ENCODE measurements around the gene TGFB2.

Gene TGFB2

DNA sequence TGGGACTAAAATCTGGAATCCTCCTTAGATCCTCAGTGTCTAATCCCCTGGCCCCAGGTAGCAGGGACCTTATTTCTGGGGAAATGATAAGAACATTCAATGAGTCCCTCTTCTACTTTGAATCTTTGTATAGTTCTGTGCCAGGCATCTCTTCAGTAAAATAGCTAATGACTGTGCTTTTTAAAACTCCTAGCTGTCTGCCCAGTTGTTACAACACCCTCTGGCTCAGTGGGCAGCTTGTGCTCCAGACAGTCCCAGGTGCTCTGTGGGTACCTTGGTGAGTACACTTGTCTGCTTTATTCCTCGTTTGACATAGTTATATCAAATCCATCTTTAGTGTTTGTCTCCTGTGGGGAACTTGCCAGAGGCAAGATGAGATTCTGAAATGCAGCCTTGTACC lies 18.0 kb downstream of the TGFB2 start:
- no peak for DNase-seq

DNA sequence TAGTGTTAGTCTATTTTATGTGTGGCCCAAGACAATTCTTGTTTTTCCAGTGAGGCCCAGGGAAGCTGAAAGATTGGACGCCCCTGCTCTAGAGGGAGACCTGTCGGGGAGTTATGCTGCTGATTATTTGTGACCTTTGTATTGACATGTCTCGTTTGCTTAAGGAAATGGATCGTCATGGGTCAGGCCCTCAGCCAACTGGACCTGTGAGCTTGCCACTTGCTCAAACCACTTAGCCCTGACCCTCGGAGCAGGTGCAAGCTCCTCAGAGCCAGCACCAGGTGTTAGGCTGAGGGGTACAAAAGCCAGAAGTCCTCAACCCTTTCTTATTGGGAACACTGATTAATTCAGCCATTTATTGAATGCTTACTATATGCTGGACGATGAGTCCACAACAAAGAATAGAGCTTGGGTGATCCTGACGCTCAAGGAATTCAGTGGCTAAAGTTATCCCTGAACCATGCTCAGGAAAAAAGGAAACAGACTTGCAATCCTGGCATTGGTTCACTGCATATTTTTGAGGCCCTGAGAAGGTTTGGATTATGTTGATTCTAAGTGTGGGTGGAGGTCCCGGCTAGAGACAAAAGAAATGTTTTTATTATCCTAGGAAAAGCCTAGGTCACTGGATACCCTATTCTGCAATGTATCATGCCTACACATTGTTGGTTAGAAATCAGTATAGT lies 19.0 kb downstream of the TGFB2 start:
- peak; percentile 40 for DNase-seq

DNA sequence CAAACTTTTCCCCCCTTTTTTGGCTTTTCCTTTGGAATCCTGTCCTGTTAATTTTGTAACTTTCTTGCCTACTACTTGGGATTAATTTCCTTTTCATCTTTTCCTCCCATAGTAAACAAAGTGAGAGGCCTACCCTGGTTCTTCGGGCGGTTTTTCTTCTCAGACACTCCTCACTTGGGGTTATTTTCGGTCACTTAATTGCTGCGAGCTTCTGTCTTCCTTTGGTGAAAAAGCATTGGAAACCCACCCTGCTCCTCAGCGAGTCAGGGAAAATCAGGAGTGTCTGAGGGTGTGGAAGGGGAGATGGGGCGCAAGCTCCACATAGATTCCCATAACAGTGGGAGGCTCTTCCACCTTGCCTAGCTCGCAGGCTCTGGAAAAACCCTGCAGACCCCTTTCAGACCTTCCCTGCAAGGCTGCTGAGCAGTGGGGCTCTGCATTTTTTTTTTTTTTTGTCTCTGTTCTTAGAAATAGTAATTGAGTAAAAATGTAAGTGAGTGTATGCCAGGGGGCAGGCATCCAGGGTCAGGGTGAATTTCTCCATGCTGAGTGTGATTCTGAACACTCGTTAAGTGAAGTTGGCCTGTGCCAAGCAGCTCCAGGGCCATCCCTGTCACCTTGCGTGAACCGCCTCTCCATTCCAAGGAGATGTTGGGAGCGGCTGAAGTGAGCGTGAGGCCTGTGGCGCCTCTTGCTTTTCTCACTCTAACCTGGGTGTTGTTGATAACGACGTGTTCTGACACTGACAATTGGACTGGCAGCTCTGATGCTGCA lies 20.3 kb downstream of the TGFB2 start:
- DNase-seq = no peak

DNA sequence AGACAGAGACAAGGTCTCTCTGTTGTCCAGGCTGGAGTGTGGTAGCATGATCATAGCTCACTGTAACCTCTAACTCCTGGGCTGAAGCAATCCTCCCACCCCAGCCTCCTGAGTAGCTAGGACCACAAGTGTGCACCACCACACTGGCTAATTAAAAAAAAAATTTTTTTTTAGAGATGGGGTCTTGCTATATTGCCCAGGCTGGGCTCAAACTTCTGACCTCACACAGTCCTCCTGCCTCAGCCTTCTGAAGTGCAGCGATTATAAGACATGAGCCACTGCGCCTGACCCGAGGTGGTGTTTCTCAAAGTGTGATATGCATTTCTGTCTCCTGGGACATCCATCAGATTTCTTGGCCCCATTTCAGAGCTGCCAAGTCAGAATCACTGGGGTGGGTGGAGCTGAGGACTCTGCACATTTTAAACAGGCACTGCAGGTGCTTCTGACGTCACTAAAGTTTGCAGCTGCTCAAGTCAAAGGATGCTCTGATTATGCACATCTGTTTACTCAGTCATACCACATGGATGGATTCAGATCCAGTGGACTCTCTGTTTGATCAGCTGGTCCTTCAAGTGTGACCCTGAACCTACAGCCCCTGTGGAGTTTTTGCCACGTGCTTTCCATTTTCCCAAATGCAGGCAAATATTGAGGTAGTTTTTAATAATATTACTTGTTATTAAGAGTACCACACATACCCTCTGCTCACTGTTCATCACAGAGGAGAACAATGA lies 21.4 kb downstream of the TGFB2 start:
- DNase-seq = peak; percentile 83

DNA sequence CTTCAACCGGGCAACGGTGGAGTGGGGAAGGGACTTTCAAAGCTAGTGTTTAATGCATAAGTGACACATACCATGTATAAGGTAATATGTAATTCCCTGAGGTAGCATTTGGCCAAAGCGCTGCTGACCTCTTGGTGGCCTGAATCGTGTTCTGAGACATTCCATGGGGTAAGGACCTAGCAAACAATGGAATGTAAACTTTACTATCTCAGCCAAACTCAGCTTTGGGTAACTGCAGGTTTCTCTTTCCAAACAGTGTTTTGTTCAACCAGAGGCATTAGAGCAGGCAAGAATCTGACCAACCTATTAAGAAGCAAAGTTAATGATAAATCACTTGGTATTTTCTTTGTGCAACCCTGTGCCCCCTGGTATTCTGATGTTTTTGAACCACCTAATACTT lies 22.0 kb downstream of the TGFB2 start:
- no peak for DNase-seq

DNA sequence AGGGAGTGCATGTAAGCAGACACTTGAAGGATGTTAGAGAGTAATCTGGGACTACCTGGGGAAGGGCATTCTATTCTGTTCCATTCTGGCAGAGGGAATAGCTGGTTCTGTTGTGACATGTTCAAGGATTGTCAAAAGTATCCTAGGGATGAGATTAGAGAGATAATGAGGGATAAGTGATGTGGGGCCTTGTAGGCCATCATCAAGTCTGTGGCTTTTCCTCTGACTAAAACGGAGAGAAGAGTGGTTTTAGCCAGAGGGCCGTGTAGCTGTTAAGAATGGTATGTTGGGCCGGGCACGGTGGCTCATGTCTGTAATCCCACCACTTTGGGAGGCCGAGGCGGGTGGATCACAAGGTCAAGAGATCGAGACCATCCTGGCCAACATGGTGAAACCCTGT lies 23.6 kb downstream of the TGFB2 start:
- DNase-seq = no peak

DNA sequence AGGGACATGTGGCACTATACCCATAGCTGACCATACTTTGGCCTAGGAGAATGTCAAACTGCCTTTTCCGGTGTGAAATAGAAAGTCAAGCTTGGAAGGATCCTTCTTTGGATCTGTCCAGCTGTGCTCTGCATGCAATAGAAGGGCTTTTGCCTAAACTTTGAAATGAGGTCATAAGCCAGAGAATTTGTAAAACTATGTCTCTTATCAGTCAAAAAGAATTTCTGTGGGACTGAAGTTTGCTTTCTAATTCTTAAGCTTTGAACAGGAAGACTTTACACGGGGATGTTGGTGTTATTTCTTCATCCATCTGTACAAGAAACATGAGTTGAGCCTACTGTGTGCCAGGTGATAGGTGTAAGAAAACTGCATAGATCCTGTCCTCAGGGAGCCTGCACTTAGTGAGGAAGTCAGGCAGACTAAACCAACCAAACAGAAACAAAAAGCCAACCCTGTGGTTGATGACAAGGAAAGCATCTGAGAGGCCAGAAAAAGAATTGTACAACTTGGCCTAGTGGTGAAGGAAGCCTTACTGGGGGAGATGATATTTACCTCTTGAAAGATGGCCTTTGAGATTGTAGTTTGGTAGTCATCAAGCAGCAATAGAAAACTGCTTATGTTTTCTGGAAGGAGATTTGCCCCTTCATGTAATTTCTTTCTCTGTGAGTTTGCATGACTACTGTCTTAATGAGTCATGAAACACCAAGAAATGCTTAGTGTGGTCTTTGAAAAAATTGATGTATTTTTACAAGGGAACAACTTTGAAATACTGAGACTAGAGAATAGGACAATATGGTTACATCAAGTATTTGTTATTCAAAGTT lies 24.8 kb downstream of the TGFB2 start:
- no peak for DNase-seq

DNA sequence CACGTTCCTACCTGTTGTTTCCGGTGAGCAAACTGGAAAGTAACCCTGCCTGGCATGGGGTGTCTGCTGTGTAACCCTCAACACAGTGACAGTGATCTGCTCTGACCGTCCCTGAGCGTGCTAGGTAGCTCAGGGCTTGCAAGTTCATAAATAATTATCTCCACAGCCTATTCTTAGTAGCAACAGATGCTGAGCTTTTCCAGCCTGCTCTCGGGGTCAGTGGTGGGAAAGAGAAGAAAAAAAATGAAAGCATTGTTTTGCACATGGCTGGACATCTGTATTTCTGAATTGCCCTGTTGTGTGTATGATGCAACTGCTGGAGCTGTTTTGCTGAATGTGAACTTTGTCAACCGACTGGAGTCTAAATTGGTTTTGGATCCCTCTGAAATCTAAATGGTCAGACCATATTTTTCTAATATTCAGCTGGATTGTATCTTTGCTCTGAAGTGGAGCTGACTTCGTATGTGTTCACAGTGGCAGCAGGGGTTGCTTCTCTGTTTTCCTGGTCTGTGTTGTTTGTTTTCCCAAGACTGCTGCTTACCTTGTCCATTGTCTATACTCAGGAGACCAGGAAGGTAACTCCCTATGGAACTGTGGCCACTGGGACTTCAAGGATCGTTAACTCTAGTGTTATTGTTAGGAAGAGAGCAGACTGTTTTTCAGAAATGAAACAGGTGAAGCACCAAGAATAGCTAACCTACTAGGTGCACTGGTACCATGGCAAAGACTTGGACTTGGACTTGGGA lies 27.0 kb downstream of the TGFB2 start:
- peak; percentile 43 for DNase-seq

DNA sequence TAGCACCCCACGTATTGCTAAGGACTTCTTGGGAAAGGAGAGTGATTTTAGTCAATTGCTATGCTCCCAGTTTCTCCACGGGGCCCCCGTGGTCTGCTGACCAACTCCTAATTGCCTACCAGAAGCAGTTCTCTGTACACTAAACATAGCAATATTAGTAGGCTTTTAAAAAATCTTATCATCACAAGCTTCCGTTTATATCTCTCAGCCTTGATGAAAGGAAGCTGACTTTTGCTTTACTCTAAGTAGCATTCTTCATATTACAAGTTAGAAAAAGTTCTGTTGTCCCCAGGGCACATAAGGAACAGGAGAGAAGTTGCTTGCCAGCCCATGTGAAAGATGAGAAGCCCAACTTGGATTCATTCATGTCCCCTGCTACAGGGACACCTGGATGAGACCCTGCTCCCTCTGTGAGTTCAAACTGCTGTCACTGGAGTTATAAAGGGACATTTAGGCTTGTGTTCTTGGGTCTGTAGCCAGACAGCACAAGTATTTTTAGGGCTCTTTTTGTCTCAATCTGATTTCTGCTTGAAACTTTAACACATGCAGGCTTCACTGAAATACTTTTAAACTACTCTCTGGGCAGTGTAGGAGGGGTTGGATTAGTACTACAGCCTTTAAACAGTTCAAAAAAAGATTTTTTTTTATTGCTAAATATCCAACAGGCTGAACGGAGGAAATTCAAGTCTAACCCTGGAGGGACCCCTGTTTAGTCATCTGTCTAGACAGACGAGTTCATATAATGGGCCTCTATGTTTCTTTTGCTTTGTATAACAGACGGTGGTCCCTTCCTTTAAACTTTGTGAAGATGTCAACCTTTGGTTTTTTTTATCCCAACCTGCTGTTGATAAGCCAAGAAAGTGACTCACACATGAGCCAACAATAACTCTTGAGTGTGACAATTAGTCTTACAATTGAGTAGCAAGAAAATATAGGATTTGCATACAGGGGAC lies 29.5 kb downstream of the TGFB2 start:
- no peak for DNase-seq

DNA sequence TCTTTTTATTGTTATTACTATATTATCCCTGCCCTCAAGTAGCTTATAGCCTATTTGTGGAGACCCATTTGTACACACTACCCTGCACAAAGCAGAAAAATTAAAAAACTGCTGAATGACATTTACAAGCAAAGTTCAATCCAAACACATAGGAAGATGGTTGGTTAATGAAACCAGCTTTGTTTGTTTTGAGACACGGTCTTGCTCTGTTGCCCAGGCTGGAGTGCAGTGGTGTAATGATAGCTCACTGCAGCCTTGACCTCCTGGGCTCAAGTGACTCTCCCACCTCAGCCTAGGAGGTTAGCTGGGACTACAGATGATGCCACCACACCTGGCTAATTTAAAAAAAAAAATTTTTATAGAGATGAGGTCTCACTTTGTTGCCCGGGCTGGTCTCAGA lies 31.6 kb downstream of the TGFB2 start:
- DNase-seq = no peak

DNA sequence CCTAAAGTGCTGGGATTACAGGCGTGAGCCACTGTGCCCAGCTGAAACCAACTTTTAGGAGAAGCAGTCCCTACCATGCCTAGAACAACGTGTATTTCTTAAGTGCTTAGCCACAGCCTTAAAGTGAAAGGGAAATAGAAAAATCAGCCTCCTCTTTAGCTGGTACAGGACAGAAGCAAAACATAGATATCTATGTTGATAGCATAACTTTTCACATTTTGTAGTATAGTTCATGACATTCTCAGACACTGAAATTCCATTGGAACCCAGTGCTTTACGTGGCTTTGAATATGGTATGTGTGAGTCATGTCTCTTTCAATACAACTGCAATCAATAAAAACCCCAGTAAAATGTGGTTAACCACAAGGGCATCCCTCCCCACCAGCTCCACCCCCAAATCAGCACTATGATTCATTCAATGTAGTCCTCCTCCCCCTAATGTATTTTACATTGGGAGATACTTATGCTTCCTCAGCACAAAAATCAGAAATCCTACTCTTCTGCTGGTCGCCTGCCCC lies 32.1 kb downstream of the TGFB2 start:
- DNase-seq = no peak

DNA sequence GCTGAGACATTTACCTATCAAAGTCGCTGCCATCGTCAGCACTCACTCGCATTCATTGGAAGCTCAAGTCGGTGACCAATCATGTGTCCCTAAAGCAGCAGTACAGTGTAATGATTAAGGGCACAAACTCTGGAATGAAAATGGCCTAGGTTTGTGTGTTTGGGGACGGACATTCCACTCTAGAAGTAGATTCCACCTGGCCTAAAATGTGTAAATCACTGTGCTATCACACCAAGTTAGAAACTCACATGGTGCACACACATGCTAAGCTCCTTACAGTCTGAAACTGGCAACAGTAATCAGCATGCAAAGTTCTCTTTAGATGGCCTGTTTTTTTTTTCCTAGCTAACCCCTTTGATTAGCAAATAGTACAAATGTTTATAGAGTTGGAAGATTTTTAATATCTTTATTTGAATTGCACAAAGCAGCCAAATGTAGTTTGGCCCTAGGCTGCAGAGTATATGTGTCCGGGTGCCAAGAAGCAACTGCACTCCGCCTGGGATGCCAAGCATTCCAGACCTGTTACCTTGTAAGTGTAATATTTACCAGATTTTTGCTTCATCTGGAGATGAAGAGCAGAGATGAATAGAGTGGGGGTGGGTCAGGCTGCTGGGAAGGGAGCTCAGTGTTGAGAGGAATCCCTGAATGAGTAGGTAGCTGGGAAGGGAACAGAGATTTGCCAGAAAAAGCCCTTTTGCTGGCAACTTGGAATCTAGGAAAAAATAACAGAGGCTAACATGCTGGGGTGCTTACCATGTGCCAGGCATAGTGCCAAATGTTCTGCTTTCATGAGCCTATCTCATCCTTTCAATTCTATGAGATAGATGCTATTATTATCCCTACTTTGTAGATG lies 35.2 kb downstream of the TGFB2 start:
- no peak for DNase-seq

DNA sequence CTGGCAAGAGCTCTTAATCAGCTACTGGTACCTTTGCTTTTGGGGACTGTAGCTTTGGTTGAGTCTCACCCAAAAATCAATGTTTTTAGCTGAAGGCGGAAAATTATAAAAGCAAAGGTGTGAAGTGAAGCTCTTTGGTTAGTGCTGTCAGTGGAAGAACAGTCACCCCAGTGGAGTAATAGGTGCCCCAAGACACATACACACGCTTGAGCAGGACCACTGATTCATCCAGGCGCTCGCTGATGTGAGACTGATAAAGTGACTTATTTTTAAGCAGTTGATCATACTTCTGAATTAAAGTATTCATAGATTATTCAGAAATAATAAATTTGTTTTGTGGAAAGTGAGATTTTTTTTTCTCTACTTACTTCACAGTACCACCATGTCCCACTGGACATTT lies 37.1 kb downstream of the TGFB2 start:
- no peak for DNase-seq

DNA sequence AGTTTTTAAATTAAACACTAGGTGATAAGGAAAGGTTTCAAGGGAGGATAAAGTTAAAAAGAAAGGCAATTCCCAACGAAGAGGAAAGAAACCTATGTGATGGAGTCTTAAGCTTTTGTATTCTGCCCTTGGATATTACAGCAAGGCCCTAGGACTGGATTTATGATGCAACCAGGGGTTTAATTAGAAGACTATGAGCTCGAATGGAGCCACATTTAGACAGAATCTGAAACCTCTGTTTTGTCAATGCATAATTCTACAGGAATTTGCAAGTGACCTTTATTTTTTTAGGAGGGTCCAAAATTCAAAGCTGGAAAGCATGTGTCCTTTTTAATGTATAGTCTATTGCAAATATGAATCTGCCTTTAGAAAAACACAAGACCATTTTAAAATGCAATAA lies 37.9 kb downstream of the TGFB2 start:
- no peak for DNase-seq

DNA sequence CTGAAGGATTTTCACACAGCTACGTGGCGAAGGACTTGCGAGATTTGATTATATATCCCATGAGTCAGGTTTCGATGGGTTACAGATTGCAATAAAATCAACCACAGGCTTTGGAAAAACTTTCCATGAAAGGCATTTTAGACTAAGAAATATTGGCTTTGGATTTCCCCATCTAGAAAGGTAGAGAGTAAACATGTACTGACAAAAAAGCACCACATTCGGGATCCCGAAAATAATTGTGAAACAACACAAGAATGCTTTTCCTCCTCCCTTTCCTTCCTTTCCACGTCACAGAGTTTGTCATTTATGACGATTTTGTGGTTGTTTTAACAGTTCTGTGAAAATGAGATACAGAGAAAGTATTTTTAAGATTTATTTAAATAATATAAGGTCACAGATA lies 38.5 kb downstream of the TGFB2 start:
- DNase-seq = no peak

DNA sequence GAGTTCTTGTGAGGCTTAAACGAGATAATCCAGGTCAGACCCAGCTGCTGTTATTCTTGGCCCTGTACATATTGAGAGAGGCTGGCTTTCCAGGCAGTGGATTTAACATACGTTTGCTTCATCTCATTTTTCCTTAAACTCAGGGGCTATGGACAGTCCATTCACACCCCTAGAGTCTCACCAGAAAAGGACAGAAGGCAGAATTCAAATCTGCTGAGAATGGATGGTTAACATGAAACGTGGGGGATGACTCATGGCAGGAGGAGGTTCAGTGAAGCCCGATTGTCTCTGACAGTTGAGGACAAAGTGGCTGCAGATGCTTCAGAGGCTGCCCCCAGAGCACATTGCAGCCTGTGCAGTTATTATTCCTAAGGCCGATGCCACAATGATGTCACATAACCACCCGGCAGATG lies 39.5 kb downstream of the TGFB2 start:
- peak; percentile 59 for DNase-seq

DNA sequence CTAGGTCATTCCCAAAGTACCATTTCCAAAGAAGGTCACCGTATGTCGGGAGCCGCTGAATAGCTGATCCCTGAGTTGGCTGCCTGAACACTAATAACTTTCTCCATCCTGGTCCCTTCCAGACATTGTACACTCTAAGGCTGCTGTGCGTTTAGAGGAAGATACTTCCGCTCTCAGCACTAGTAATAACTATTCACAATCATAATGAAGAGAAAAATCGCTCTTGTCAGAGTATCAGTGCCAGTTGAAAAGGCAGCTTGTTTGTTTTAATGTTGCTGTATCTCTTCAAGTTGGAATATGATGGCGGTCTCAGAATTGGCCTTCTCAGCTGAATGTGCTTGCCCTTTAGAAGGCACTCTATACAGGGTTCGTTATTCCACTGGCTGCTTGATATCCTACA lies 43.5 kb downstream of the TGFB2 start:
- DNase-seq = no peak

DNA sequence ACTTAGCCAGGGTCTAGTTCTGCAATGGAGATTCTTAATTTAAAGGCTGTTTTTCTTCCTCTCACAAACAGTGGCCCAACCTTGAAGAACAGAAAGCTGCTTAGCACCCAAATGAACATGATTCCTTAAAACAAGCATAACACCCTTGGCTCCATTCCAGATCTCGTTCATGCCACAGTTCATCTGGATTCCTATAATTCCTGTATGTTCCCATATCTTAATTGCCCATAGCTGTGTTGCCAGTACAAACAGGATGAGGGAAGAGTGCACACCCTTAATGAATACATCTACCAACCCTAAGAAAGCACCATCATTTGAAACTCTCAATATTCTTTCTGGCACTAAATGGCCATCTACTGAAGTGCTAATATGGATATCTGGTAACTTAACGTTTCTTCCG lies 45.5 kb downstream of the TGFB2 start:
- no peak for DNase-seq

DNA sequence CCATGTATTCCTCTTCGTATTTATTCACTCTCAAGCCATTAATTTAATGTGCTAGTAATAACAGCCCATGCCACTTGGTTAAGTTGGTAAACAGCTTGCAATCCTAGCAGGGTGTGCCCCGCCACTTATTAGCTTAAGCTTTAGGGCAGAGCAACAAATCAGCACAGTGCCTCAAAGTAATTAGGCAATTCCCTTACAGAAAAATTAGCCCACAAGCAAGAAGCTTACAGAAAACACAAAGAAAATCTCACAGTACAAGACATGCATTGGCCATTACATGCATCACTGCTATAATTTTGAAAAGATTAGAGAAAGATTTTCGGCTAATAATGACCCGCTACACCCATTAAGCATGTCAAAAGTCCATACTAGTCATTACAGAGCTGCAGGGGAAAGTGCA lies 47.6 kb downstream of the TGFB2 start:
- peak; percentile 54 for DNase-seq

DNA sequence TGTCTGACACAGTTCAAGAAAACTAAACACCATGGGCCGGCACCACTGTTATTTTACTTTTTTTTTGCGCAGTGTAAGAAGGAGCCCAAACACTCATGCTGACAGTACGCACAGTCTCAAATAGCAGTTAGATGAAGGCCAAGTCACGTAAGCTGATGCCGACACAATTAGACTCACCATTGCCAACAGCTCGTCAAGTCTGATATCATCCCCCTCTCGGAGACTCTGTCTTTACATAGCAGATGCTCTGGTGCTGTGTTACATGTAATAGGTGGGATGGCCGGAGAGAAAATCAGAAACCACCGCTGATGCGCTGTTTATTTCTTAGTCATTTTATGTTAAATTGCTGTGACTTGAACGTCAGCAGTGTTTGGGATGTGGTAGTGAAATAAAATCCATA lies 49.3 kb downstream of the TGFB2 start:
- DNase-seq = no peak

All from NCI-H748 treated with DMSO at 0.1 percent for 48 hours (cell line).